ENCODE data around the gene DCLK1.
A peak's percentile ranks its signal among the peaks of the same experiment; 100 is the strongest.

Gene DCLK1

DNA sequence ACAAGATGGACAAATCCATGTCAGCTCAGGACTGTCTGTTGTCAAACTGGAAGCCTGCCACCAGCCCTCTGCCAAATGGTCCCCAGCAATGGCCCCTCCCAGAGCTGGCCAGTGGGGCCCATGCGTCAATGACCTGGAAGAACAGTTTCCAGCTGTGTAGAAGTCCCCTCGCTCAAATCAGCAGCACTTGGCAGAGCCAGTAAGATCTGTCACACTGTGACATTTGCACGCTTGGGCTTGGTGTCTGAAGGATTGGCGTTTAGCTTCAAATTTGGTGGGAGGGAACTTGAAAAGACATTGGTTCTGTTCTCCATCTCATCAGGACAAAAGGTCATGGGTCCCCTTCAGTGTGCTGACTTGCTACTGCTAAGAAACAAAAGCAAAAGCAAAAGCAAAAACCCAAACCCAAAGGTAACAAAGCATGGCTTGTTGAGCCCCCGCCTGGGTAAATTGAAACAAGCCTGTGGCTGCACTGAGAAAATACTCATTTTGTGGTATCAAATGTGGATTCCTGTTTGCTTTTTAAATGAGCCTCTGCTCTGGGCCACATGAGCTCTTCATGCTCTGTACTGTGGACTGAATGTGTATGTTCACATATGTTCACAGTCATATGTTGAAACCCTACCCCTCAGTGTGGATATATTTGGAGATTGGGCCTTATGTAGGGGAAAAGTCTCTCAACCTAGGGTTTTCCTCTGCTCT is 401.1 kb downstream of the DCLK1 start:
- DNase-seq = no peak

GRCh38 chr13:35727881-35728280 is 403.3 kb downstream of the DCLK1 start:
- DNase-seq = no peak

DNA sequence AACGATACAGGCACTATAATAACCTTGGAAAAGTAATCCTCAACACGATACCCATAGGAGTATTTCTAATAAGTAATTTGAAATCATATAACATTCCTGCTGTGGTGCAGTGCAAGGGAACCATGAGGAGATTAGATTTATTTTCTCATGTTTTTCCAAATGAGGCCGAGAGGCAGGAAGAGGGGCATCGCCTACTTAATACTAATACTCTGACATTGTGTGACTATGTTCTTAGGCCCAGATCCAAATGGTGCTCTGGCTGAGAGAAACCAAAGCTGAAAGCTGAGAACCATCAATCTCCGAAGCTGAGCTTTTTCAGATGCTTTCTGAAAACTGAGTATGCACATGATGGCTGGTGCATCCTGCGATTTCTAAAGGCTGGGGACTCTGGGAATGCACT is 406.7 kb downstream of the DCLK1 start:
- no peak for DNase-seq

GRCh38 chr13:35723821-35724220 is 407.4 kb downstream of the DCLK1 start:
- no peak for DNase-seq

GRCh38 chr13:35723053-35723461 is 408.1 kb downstream of the DCLK1 start:
- DNase-seq = no peak

DNA sequence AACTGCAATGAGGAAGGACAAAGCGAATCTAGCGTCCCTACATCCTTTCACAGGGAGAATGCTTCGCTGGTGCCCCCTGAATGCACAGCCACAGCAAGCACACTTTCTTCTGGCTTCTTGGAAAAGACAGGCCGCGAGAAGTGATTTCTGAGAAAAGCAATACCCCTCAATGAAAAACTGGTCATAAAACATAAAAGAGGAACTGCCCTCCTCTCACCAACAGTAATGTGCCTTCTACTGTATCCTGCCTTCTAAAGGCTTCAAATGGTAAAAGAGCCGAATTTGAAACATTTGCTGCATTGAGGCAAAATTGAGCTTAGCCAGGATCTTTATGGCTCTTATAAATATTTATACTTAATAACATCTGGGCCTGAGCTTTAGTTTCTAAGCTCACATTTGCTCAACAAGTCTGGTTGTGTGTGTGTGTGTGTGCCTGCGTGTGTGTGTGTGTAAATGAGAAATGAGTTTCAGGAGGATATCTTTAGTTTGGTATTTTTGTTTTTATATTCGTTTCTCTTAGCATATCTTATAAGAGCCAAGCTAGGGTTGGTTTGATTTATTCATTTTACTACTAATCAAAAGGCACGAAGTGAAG is 408.6 kb downstream of the DCLK1 start:
- no peak for DNase-seq

DNA sequence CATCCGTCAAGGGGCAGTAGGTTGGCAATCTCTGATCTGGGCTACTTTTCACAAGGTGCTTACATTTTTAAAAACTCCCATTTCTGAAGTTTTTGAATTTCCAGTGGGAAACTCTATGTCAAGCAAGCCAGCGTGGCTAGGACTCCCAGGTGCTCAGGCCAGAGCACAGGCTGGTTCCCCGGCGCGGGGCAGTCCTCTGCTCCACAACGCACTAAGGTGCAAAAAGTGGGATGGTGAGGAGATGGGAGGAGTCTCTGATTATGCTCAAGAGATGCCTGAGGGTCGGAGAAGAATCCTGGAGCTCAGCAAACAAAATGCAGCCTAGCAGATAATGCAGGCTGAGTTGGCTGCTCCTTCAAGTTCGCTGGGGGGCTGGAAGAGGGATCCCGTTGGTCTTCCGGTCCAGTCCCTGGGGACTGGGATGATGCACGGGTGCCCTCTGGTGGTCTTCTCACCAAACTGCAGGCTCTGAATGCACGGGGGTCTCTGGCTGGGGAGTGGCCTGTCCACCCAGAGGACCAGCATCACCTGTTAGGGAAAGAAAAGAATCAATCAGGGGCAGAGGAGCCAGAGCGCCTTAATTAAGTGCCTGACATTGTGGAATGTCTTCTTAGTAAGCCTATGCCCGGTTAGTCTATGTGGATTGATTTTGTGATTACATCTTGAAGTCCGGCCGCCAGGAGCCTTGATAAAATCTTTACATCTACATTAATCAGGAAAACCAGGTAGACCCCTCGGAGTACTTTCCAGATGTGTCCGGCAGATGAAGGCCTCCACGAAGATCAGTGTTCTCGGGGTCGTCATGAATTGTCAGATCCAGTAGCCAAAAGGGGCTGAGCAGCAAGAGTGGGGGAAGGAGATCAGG is 410.3 kb downstream of the DCLK1 start:
- peak; percentile 15 for DNase-seq

DNA sequence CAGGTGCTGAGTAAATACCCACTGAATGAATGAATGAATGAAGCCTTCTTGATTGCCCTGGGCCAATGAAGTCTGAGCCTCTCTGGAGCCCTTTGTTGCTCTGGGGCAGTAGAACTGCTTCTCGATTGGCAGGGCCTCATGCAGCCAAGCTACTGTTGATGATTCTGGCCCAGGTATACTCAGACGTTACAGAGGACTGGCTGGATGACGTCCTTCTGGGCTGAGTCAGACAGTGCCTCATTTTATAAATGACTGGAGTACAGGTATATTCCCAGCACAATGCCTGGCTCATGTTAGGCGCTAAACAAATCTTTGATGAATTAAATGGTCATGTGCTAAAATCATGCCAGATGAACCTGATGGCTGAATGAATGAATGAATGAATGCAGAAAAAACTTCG is 410.9 kb downstream of the DCLK1 start:
- no peak for DNase-seq

All from CD4-positive, alpha-beta T cell treated with Interleukin-6 for 4 hours (primary cell).